ENCODE results near the gene HERC2.

- TF ChIP-seq ATF3 (CRISPR knock-in tag; IDR thresholded peaks at IDR 0.05) (no peak), ZNF607 (CRISPR knock-in tag; IDR thresholded peaks at IDR 0.05; ENCODE audit: borderline replicate concordance) (no peak), ZNF784 (CRISPR knock-in tag; IDR thresholded peaks at IDR 0.05; ENCODE audit: borderline replicate concordance) (no peak), RAD51 (IDR thresholded peaks at IDR 0.05; ENCODE audit: borderline replicate concordance) (no peak), GTF2F1 (IDR thresholded peaks at IDR 0.05; ENCODE audit: low read length) (no peak), USF2 (IDR thresholded peaks at IDR 0.05; ENCODE audit: low read depth, low read length) (no peak), USF2 (CRISPR knock-in tag; IDR thresholded peaks at IDR 0.05; ENCODE audit: borderline replicate concordance) (no peak), SRSF9 (IDR thresholded peaks at IDR 0.05; ENCODE audit: borderline replicate concordance, insufficient read depth, low read depth, low read length, poor library complexity, severe bottlenecking) (no peak), NR2F2 (IDR thresholded peaks at IDR 0.05; ENCODE audit: borderline replicate concordance, low read depth) (no peak), ZNF766 (CRISPR knock-in tag; IDR thresholded peaks at IDR 0.05; ENCODE audit: borderline replicate concordance) (no peak), FOXM1 (CRISPR knock-in tag; IDR thresholded peaks at IDR 0.05) (no peak), ELF1 (CRISPR knock-in tag; IDR thresholded peaks at IDR 0.05) (no peak), NKX3-1 (CRISPR knock-in tag; IDR thresholded peaks at IDR 0.05) (no peak)
These were observed 191.3 kb downstream of the HERC2 start for GRCh38 chr15:28130651-28131050.

Measured in HepG2 (cell line).